ENCODE results near the gene TP53I11.

Gene TP53I11

DNA sequence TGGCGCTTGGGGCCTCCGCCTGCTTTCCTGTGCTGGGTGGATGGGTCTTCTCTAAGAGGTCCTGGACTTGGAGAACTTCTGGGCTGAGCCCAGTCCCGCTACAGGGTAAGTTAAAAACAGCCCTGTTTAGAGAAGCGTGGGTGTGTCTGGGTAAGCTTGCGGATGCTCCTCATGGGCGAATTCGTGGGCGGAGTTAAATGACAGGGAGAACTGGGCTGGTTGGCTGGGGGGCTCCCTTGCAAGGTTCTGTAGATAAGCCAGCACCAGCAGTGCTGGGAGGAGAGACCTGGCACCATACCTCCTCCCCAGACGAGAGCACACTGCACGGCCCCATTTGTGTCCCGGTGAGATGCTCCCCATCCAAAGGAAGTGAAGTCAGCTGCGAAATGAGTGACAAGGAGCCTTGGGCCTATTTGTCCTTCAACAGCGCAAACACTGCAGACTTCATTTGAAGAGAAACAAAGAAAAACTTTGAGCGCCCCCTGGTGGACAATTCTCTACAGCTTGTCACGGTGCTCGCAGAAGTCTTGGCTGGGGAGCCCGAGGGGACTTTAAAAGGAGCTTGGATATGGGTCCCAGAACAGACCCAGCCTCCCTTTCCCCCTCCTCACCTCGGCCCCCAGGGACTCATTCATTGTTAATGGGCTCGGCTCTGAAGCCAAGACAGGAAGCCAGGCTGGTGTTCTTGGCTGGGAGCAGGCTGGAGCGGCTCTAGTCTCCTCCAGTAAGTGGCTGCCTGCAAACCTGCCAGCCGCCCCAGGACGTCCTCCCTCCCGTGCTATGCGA, 39.5 kb downstream of the TP53I11 start:
- DNase-seq: peak; percentile 63 to 80

- DNase-seq: no peak
Measured at GRCh38 chr11:44910591-44910990, 40.1 kb downstream of the TP53I11 start.

GRCh38 chr11:44909557-44909956, 41.1 kb downstream of the TP53I11 start:
- no peak for DNase-seq

DNA sequence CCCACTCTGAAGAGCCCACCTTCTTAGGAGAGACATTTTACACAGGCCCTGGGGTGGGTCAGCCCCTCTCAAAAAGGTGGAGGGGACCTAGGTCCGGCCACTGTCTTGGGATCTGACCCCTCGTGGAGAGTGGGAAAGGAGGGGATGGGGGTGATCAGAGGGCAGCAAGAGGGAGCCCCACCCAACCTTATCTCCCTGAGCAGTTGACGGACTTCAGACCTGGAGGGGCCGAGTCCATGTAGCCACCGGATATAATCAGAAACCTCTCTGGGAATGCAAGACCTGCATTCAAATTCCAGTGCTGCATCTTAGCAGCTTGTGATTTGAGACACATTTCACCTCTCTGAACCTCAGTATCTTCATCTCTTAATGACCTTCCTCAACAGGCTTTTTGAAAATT, 44.0 kb downstream of the TP53I11 start:
- DNase-seq: no peak

DNA sequence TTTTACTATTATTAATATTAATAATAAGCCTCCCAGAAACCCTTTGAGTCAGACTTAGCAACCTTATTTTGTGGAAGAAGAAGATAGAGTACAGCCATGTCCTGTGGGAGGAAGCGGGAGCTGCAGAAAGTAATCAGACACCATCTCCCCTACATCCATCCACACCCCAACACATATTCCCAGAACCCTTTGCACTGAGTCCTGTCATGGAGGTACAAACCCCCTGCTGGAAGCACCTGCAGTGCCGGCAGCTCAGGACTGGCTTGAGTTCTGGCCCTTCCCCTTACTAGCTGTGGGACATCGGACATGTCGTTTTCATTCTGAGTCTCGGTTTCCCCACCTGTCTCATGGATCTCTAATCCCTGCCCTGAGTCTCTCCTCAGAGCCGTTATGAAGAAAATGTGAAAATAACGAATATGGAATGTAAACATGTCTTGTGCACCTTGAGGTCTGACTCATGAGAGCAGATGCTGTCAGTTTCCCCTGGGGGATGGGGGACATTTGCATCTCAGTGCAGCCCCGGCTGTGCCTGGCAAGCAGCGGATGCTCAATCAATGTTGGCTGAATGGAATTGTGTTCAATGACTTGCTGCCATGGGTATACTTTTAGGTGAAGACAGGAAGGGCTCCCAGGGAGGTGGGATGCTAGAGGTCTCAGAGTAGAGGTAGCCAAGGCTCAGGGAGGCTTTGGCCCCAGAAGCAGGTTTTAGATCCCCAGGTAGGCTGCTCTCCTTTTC, 45.4 kb downstream of the TP53I11 start:
- no peak for DNase-seq

- DNase-seq: no peak
Measured at GRCh38 chr11:44904261-44905020, 46.2 kb downstream of the TP53I11 start.

- DNase-seq: no peak
Measured at GRCh38 chr11:44903518-44903917, 47.2 kb downstream of the TP53I11 start.

- DNase-seq: no peak
Measured at GRCh38 chr11:44903035-44903434, 47.6 kb downstream of the TP53I11 start.

DNA sequence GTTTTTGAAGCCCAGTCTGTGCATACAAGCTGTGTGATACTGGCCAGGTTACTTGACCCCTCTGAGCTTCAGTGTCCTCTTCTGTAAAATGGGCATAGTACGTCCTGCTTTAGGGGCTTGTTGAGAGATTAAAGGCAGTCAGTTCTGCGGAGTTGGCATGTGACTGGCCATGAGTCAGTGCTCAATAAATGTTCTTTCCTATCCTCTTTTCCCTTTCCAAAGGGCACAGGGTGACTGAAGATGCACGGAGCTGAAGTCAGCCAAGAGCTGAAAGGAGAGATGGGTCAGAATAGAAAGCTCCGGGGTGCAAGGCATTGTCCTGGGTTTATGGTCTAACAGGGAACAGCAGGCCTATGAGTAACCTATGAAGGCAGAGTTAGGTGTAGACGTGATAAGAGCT, 48.9 kb downstream of the TP53I11 start:
- no peak for DNase-seq

- no peak for DNase-seq
Measured at GRCh38 chr11:44901120-44901633, 49.5 kb downstream of the TP53I11 start.

GRCh38 chr11:44899959-44900358, 50.7 kb downstream of the TP53I11 start:
- DNase-seq: no peak

- DNase-seq: peak; percentile 34 to 38
Measured at GRCh38 chr11:44893846-44894617, 56.7 kb downstream of the TP53I11 start.

DNA sequence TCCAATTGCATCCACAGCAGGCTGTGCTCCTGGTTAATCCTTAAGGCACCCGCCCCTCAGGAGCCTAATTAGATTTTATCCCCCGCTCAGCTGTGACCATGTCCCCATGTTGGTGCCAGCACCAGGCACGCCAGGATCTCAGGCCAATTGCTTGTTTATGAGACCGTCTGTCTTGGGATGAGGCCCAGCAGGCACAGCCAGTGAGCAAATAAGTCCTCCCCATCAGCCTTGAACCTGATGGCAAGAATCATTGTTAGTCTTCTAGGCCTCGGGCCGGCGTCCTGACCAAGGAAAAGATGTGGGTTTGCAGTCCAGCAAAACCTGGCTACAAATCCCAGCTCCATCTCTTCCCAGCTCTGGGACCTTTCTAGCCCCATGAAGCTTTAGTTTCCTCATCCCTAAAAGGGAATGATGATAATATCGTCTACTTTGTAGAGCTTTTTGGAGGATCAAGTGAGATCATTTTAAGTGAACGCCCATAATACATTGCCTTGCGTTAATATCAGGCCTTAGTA, 57.3 kb downstream of the TP53I11 start:
- no peak for DNase-seq

- DNase-seq: no peak
Measured at GRCh38 chr11:44892843-44893242, 57.8 kb downstream of the TP53I11 start.

DNA sequence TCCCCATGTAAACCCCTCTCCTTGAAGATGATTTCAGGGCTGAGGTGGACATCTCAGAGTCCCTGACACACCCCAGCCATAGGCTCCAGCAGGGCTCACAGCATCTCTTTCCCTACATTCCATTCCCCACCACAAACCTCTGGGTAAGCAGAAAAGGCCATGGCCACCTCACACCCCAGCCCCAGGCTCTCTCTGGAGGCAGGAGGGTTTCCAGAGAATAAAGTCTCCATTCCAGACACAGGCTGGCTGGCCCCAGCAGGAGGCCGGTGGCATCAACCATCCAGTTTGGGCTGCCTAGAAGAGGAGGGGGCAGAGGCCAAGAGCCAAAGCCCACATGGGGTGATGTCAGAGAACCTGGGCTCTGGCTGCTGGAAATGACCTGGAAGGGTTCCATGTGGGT, 61.4 kb downstream of the TP53I11 start:
- no peak for DNase-seq

DNA sequence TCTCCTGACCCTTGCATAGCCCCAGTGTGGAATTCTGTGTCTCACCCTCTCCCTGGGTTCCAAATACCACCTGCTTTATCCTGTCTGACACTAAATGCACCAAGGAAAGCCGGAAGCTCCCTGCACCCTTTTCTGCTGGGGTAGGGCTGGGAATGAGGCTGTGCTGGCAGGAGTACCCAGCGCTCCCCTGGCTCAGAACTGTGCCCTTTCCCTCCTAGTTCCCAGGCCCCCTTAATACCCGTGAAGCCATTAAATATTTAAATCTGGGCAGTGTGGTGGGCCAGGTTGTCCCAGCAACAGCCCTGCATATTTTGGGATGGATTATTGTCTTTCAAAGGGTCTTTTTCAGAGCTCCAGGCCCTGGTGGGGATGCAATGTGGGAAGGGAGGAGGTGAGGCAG, 63.0 kb downstream of the TP53I11 start:
- no peak for DNase-seq

DNA sequence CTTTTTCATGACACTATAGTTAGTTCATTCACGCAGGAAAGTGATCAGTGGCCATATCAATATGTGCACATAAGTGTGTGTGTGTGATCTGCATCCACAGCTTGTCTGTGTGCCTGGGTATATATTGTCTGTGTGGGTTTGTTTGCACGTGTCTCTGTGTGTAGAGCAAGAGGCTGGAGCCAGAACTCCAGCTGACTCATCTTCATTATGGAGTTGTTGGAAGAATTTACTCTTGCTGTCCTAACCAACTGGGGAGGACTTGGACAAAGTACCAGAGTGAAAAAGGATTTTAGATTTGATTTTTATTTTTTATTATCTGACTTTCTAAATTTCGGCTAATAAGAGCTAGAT, 63.9 kb downstream of the TP53I11 start:
- DNase-seq: no peak

GRCh38 chr11:44885919-44886789, 64.5 kb downstream of the TP53I11 start:
- DNase-seq: no peak

DNA sequence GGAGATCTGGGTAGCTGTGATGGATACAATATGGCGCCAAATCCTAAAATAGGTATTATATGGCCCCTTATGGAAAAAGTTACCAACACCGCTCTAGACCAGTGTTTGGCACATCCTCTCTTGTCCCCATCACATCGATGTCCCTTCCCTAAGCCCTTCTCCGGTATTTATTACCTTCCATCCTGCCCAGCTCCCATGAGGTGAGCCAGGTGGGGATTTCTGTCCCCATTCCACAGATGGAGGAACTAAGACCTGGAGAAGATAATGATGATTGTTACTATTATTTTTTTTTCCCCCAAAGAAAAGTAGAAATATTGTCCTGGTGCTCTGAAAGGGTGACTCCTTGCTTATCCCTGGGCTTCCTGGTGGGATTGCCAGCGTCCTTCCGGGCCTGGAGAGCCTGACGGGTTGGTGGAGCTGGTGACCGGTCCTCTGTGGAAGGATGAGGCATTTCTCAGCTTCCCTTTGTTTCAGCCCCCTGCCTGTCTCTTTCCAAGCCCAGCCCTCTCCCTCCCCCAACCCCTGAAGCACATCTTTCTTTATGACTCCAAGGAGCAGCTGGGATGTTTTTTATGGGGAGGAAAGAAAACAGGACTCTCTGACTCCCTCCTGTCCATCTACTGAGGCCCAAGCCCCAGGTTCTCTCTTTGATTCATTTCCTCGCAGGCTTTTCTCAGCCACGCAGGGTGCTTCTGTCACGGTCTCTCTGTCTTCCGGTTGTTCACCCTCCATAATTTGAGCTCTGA, 65.4 kb downstream of the TP53I11 start:
- DNase-seq: no peak

GRCh38 chr11:44884056-44884455, 66.6 kb downstream of the TP53I11 start:
- no peak for DNase-seq

GRCh38 chr11:44883277-44883676, 67.4 kb downstream of the TP53I11 start:
- no peak for DNase-seq

All from Kasumi-1 (cell line).